Neural crest cell (in vitro differentiated cells): ENCODE data around the gene THSD7A. TPM values are rescaled to one million over a fixed set of nuclear protein-coding genes. Genes with fewer than 3 reads are reported as not detected.

ENCODE experiments used
- DNase-seq: peaks from one replicate; pipeline ENCODE4 v3.0.0; 2021; ENCODE audit warnings: low read depth, mixed read lengths, low spot score
- H3K27ac Mint-ChIP-seq: one replicate; pipeline ENCODE4 v1.8.0; 2021; ENCODE audit warnings: mild to moderate bottlenecking, mixed read lengths; ENCODE audit not compliant: unreplicated experiment
- H3K27me3 Mint-ChIP-seq: 2 replicates; pipeline ENCODE4 v1.8.0; 2021; ENCODE audit warnings: low read depth, mild to moderate bottlenecking, mixed read lengths
- H3K36me3 Mint-ChIP-seq: 2 replicates; pipeline ENCODE4 v1.8.0; 2021; ENCODE audit warnings: low read depth, mild to moderate bottlenecking, mixed read lengths
- H3K4me1 Mint-ChIP-seq: 2 replicates; pipeline ENCODE4 v1.8.0; 2021; ENCODE audit warnings: mixed read lengths
- H3K4me3 Mint-ChIP-seq: one replicate; pipeline ENCODE4 v1.8.0; 2021; ENCODE audit warnings: mild to moderate bottlenecking, mixed read lengths
- H3K9me3 Mint-ChIP-seq: 2 replicates; pipeline ENCODE4 v1.8.0; 2021; ENCODE audit warnings: mixed read lengths
- CTCF ChIP-seq: fragments of 200-600 bp; sonication (generic); conservative IDR thresholded peaks from 2 replicates; pipeline ENCODE4 v1.5.0; 2021; ENCODE audit warnings: antibody characterized with exemption, mild to moderate bottlenecking
- total RNA-seq: library from RNA; stranded (reverse); gene quantifications from 2 replicates; pipeline ENCODE4 v1.2.1, GENCODE V29; 2021

THSD7A gene
- total RNA-seq, 1 donor from 2014 or later = 4.8 TPM

- Mint-ChIP-seq H3K36me3 (no peaks in the 10 kb centered on the region), H3K27ac (no peak overlapping the region), H3K9me3 (no peaks in the 10 kb centered on the region)
These were observed 401.2 kb downstream of the THSD7A start for GRCh38 chr7:11430841-11431240.

GRCh38 chr7:11430112-11430511 lies 401.9 kb downstream of the THSD7A start:
- H3K4me1 Mint-ChIP-seq = no peaks in the 10 kb centered on the region
- H3K9me3 Mint-ChIP-seq = no peaks in the 10 kb centered on the region
- DNase-seq = no peak
- H3K27me3 Mint-ChIP-seq = no peaks in the 10 kb centered on the region
- no peak for TF ChIP-seq CTCF
- no peaks in the 10 kb centered on the region for H3K36me3 Mint-ChIP-seq
- no peak overlapping the region for H3K27ac Mint-ChIP-seq
- no peak overlapping the region for H3K4me3 Mint-ChIP-seq

More at GRCh38 chr7:11430841-11431240, 401.2 kb downstream of the THSD7A start:
- Mint-ChIP-seq H3K4me1 (no peaks in the 10 kb centered on the region), H3K4me3 (no peak overlapping the region), H3K27me3 (no peaks in the 10 kb centered on the region)
- TF ChIP-seq CTCF = no peak
- DNase-seq = no peak

GRCh38 chr7:11428877-11429581 lies 403.0 kb downstream of the THSD7A start:
- Mint-ChIP-seq H3K27ac (no peak overlapping the region), H3K27me3 (no peaks in the 10 kb centered on the region), H3K36me3 (no peaks in the 10 kb centered on the region), H3K4me1 (no peaks in the 10 kb centered on the region), H3K9me3 (no peaks in the 10 kb centered on the region), H3K4me3 (no peak overlapping the region)
- no peak for DNase-seq
- TF ChIP-seq CTCF = no peak

- peak; percentile 90 for TF ChIP-seq CTCF
- Mint-ChIP-seq H3K4me1 (no peaks in the 10 kb centered on the region), H3K36me3 (peaks cover 2% of the 10 kb centered on the region), H3K4me3 (no peak overlapping the region), H3K27ac (no peak overlapping the region), H3K27me3 (no peaks in the 10 kb centered on the region), H3K9me3 (no peaks in the 10 kb centered on the region)
- no peak for DNase-seq
These were observed 404.2 kb downstream of the THSD7A start for GRCh38 chr7:11427686-11428273.

GRCh38 chr7:11424006-11424405 lies 408.0 kb downstream of the THSD7A start:
- no peak for DNase-seq
- Mint-ChIP-seq H3K9me3 (peaks cover 7% of the 10 kb centered on the region), H3K4me3 (no peak overlapping the region), H3K27ac (no peak overlapping the region), H3K36me3 (peaks cover 16% of the 10 kb centered on the region), H3K4me1 (no peaks in the 10 kb centered on the region), H3K27me3 (no peaks in the 10 kb centered on the region)
- no peak for TF ChIP-seq CTCF
